Frontal cortex (tissue), 4 donors: ENCODE measurements around the gene PRKAR2B. TPM values are rescaled to one million over a fixed set of nuclear protein-coding genes. Genes with fewer than 3 reads are reported as not detected.

Experiments
- DNase-seq, 2 donors: peaks; one replicate each; pipeline ENCODE4 v3.0.0; 2012; ENCODE audit warnings: low spot score in 2 of 2
- FAIRE-seq: peaks from 2 replicates; lab custom pipeline; 2012; peaks lifted over from hg19 to GRCh38; lab: Jason Lieb, UNC
- total RNA-seq: library from RNA; depleted of rRNA; stranded (reverse); fragments of >200 nt; gene quantifications from one replicate; pipeline ENCODE4 v1.2.3, GENCODE V29; 2014
- donor health status: control.
- donor health status: control.
- donor health status: control.

The PRKAR2B gene
- total RNA-seq = 282 TPM

- DNase-seq = peak; percentile 96 to 98
- no peak for FAIRE-seq
Observed at GRCh38 chr7:107044347-107045194, at the start of gene PRKAR2B. Gene PRKAR2B, plus strand, starts transcription at chr7:107044705. Its CDS starts 203 bp downstream, at chr7:107044908.

GRCh38 chr7:106994833-106995232 lies 49.7 kb upstream of the PRKAR2B start:
- no peak for FAIRE-seq
- no peak for DNase-seq

- DNase-seq = no peak
- FAIRE-seq = no peak
Observed at GRCh38 chr7:106997487-106998271, 46.8 kb upstream of the PRKAR2B start.

GRCh38 chr7:106999023-106999422 lies 45.5 kb upstream of the PRKAR2B start:
- no peak for FAIRE-seq
- DNase-seq = no peak

GRCh38 chr7:107001490-107001889 lies 43.0 kb upstream of the PRKAR2B start:
- no peak for FAIRE-seq
- DNase-seq = no peak

GRCh38 chr7:107002126-107002525 lies 42.4 kb upstream of the PRKAR2B start:
- DNase-seq (no peak), FAIRE-seq (no peak)

GRCh38 chr7:107002529-107002998 lies 41.9 kb upstream of the PRKAR2B start:
- DNase-seq (no peak), FAIRE-seq (no peak)

- FAIRE-seq = no peak
- no peak for DNase-seq
Observed at GRCh38 chr7:107007007-107007891, 37.3 kb upstream of the PRKAR2B start.

- no peak for FAIRE-seq
- no peak for DNase-seq
Observed at GRCh38 chr7:107007892-107008287, 36.6 kb upstream of the PRKAR2B start.

- FAIRE-seq = no peak
- DNase-seq = no peak
Observed at GRCh38 chr7:107009846-107010203, 34.7 kb upstream of the PRKAR2B start.

- FAIRE-seq (no peak), DNase-seq (no peak)
Observed at GRCh38 chr7:107012691-107013090, 31.8 kb upstream of the PRKAR2B start.

GRCh38 chr7:107014387-107015023 lies 30.0 kb upstream of the PRKAR2B start:
- DNase-seq (no peak), FAIRE-seq (no peak)

- no peak for DNase-seq
- FAIRE-seq = no peak
Observed at GRCh38 chr7:107016312-107016711, 28.2 kb upstream of the PRKAR2B start.

GRCh38 chr7:107017965-107018719 lies 26.4 kb upstream of the PRKAR2B start:
- DNase-seq (no peak), FAIRE-seq (no peak)

- no peak for DNase-seq
- no peak for FAIRE-seq
Observed at GRCh38 chr7:107020400-107020799, 24.1 kb upstream of the PRKAR2B start.

GRCh38 chr7:107021600-107021999 lies 22.9 kb upstream of the PRKAR2B start:
- FAIRE-seq (no peak), DNase-seq (no peak)

- DNase-seq = no peak
Observed at GRCh38 chr7:107023522-107024151, 20.9 kb upstream of the PRKAR2B start.

GRCh38 chr7:107024906-107025305 lies 19.6 kb upstream of the PRKAR2B start:
- FAIRE-seq = no peak
- DNase-seq = no peak

More at GRCh38 chr7:107023522-107024151, 20.9 kb upstream of the PRKAR2B start:
- no peak for FAIRE-seq
